HG03064 (cell line): ENCODE data around the gene USP5.

ENCODE experiments used
- ATAC-seq: cut with Tn5 transposase; IDR thresholded peaks from one replicate; pipeline ENCODE4 v1.9.1; 2021; ENCODE audit warnings: low read depth; ENCODE audit not compliant: unreplicated experiment

Gene USP5

GRCh38 chr12:6839482-6840201 is 12.3 kb upstream of the USP5 start:
- ATAC-seq: peak; percentile 68

GRCh38 chr12:6840330-6840729 is 11.6 kb upstream of the USP5 start:
- ATAC-seq: no peak

- ATAC-seq: no peak
Measured at GRCh38 chr12:6840761-6841515, 11.0 kb upstream of the USP5 start, which contains the start of gene GNB3. Gene GNB3, plus strand, starts transcription at chr12:6840925. Its CDS starts 363 bp downstream, at chr12:6841288.

- ATAC-seq: no peak
Measured at GRCh38 chr12:6842075-6842474, 9.9 kb upstream of the USP5 start.

GRCh38 chr12:6843118-6843902 is 8.6 kb upstream of the USP5 start:
- no peak for ATAC-seq

- no peak for ATAC-seq
Measured at GRCh38 chr12:6845395-6845794, 6.6 kb upstream of the USP5 start.

- no peak for ATAC-seq
Measured at GRCh38 chr12:6846316-6846869, 5.6 kb upstream of the USP5 start.

GRCh38 chr12:6847676-6848075 is 4.3 kb upstream of the USP5 start:
- no peak for ATAC-seq

- ATAC-seq: no peak
Measured at GRCh38 chr12:6849427-6849826, 2.5 kb upstream of the USP5 start.

- no peak for ATAC-seq
Measured at GRCh38 chr12:6849976-6850560, 1.9 kb upstream of the USP5 start.

- ATAC-seq: no peak
Measured at GRCh38 chr12:6850796-6851152, 1.2 kb upstream of the USP5 start.

- peak; percentile 52 for ATAC-seq
Measured at GRCh38 chr12:6851153-6851920, 613 bp upstream of the USP5 start, which contains the start of gene CDCA3. Gene CDCA3, minus strand, starts transcription at chr12:6851286. Its CDS starts 334 bp downstream, at chr12:6850952.

- no peak for ATAC-seq
Measured at GRCh38 chr12:6852651-6853354, 853 bp downstream of the USP5 start.

- ATAC-seq: no peak
Measured at GRCh38 chr12:6853626-6854025, 1.7 kb downstream of the USP5 start.

GRCh38 chr12:6854036-6854435 is 2.1 kb downstream of the USP5 start:
- ATAC-seq: no peak

- no peak for ATAC-seq
Measured at GRCh38 chr12:6855322-6855721, 3.4 kb downstream of the USP5 start.

GRCh38 chr12:6858799-6859198 is 6.8 kb downstream of the USP5 start:
- ATAC-seq: no peak

GRCh38 chr12:6860116-6860515 is 8.2 kb downstream of the USP5 start:
- no peak for ATAC-seq

- ATAC-seq: no peak
Measured at GRCh38 chr12:6860942-6861341, 9.0 kb downstream of the USP5 start.
